A549 (cell line): ENCODE measurements around the gene EEF2. TPM values are rescaled to one million over a fixed set of nuclear protein-coding genes. Genes with fewer than 3 reads are reported as not detected.

Experiments used
- ATAC-seq, 2 experiments: fragments of 200-7000 bp in 1 of 2; fragments of >200 bp in 1 of 2; cut with Nextera tagmentation in 1 of 2; cut with Tn5 transposase in 1 of 2; 3 replicates each; pipeline versions ENCODE4 v1.8.0 to v1.9.1; 2018 to 2020; ENCODE audit warnings: mild to moderate bottlenecking in 1 of 2, moderate library complexity in 1 of 2
- CTCF ChIA-PET: fragments of 300-600 bp; sonication (Branson Sonifier 250); formaldehyde crosslinking; extraction: SDS; loops from one replicate; lab custom pipeline; 2021; ENCODE audit warnings: antibody characterized with exemption, inconsistent platforms; lab: Yijun Ruan, JAX
- POLR2A ChIA-PET: fragments of 350-600 bp; formaldehyde crosslinking; extraction: SDS; loops from one replicate; lab custom pipeline; 2021; ENCODE audit warnings: antibody characterized with exemption, inconsistent platforms; lab: Yijun Ruan, JAX
- DNase-seq, 2 experiments: peaks; one replicate each; pipeline versions ENCODE4 v3.0.0 to v3.0.0-alpha.2; 2011 to 2016; ENCODE audit warnings: low read depth in 1 of 2, low spot score in 1 of 2
- FAIRE-seq: peaks from 2 replicates; lab custom pipeline; 2011; peaks lifted over from hg19 to GRCh38; lab: Jason Lieb, UNC
- H3K27ac ChIP-seq, 2 experiments: fragments of >200 bp; sonication (Bioruptor Twin); formaldehyde crosslinking; 3 replicates each; pipeline ENCODE4 v1.5.1; 2016 to 2017
- H3K4me1 ChIP-seq: fragments of >200 bp; sonication (Bioruptor Twin); formaldehyde crosslinking; 3 replicates; pipeline ENCODE4 v1.6.1; 2016
- H3K4me2 ChIP-seq: fragments of >200 bp; sonication (Bioruptor Twin); formaldehyde crosslinking; 3 replicates; pipeline ENCODE4 v1.6.1; 2016
- H3K4me3 ChIP-seq: fragments of >200 bp; sonication (Bioruptor Twin); formaldehyde crosslinking; 3 replicates; pipeline ENCODE4 v1.5.1; 2016
- H3K9me3 ChIP-seq: fragments of >200 bp; sonication (Bioruptor Twin); formaldehyde crosslinking; 3 replicates; pipeline ENCODE4 v1.6.1; 2016
- ATOH8 ChIP-seq: fragments of 250-450 bp; sonication (Bioruptor Pico); IDR thresholded peaks from 2 replicates; pipeline ENCODE4 v1.5.0; 2020; ENCODE audit warnings: low read depth, mild to moderate bottlenecking, moderate library complexity
- BHLHE40 ChIP-seq: IDR thresholded peaks from 2 replicates; pipeline ENCODE4 v1.6.1; 2012; ENCODE audit warnings: low read depth, low read length, inconsistent platforms
- CEBPB ChIP-seq, 2 experiments: fragments of >200 bp in 1 of 2; sonication (Bioruptor Twin) in 1 of 2; formaldehyde crosslinking in 1 of 2; IDR thresholded peaks; 2 replicates each; pipeline ENCODE4 v1.6.1; 2012 to 2016
- CHD4 ChIP-seq: fragments of 200-600 bp; sonication (generic); IDR thresholded peaks from 2 replicates; pipeline ENCODE4 v1.6.1; 2016; ENCODE audit warnings: antibody characterized with exemption, mild to moderate bottlenecking, borderline replicate concordance
- EHF ChIP-seq: fragments of 250-450 bp; sonication (Bioruptor Pico); IDR thresholded peaks from 2 replicates; pipeline ENCODE4 v1.5.0; 2020; ENCODE audit warnings: mild to moderate bottlenecking
- FOSB ChIP-seq: fragments of 250-450 bp; sonication (Bioruptor Pico); IDR thresholded peaks from 2 replicates; pipeline ENCODE4 v1.5.0; 2020; ENCODE audit warnings: mild to moderate bottlenecking, moderate library complexity
- FOSL2 ChIP-seq, 2 experiments: fragments of 450-650 bp in 1 of 2; fragments of >200 bp in 1 of 2; sonication (Bioruptor Twin) in 1 of 2; formaldehyde crosslinking; IDR thresholded peaks; 2 replicates each; pipeline versions ENCODE4 v1.5.0 to v1.6.1; 2016 to 2020; ENCODE audit warnings: mild to moderate bottlenecking in 1 of 2, moderate library complexity in 1 of 2
- FOXS1 ChIP-seq: fragments of 250-450 bp; sonication (Bioruptor Pico); IDR thresholded peaks from 2 replicates; pipeline ENCODE4 v1.5.0; 2020; ENCODE audit warnings: mild to moderate bottlenecking, moderate library complexity
- HMGXB4 ChIP-seq: fragments of 250-450 bp; sonication (Bioruptor Pico); IDR thresholded peaks from 2 replicates; pipeline ENCODE4 v1.5.0; 2021; ENCODE audit warnings: mild to moderate bottlenecking, moderate library complexity, borderline replicate concordance
- HOXA7 ChIP-seq: fragments of 250-450 bp; sonication (Bioruptor Pico); IDR thresholded peaks from 2 replicates; pipeline ENCODE4 v1.5.0; 2020; ENCODE audit warnings: mild to moderate bottlenecking, moderate library complexity
- HOXB5 ChIP-seq: fragments of 250-450 bp; sonication (Bioruptor Pico); IDR thresholded peaks from 2 replicates; pipeline ENCODE4 v1.5.0; 2020; ENCODE audit warnings: mild to moderate bottlenecking, moderate library complexity
- JUNB ChIP-seq: fragments of >200 bp; sonication (Bioruptor Twin); formaldehyde crosslinking; IDR thresholded peaks from 2 replicates; pipeline ENCODE4 v1.6.1; 2016
- KDM1A ChIP-seq: fragments of 200-600 bp; sonication (generic); IDR thresholded peaks from 2 replicates; pipeline ENCODE4 v1.6.1; 2016; ENCODE audit warnings: low read depth, mild to moderate bottlenecking
- KDM5A ChIP-seq: fragments of 200-600 bp; sonication (generic); IDR thresholded peaks from 2 replicates; pipeline ENCODE4 v1.6.1; 2016; ENCODE audit warnings: antibody characterized with exemption, mild to moderate bottlenecking
- MAX ChIP-seq: IDR thresholded peaks from 2 replicates; pipeline ENCODE4 v1.6.1; 2012
- RARB ChIP-seq: fragments of 250-450 bp; sonication (Bioruptor Pico); IDR thresholded peaks from 2 replicates; pipeline ENCODE4 v1.8.0; 2021; ENCODE audit warnings: mild to moderate bottlenecking, moderate library complexity
- RCOR1 ChIP-seq: fragments of 150-350 bp; IDR thresholded peaks from 2 replicates; pipeline ENCODE4 v1.6.1; 2014; ENCODE audit warnings: antibody characterized with exemption, low read length, low read depth
- TP53 ChIP-seq: fragments of 250-450 bp; sonication (Bioruptor Pico); IDR thresholded peaks from 2 replicates; pipeline ENCODE4 v1.5.0; 2021; ENCODE audit warnings: mild to moderate bottlenecking, moderate library complexity
- ZC3H11A ChIP-seq: fragments of 450-650 bp; IDR thresholded peaks from 2 replicates; pipeline ENCODE4 v1.6.1; 2014; ENCODE audit warnings: antibody characterized with exemption, mild to moderate bottlenecking
- WGBS: methylation state at CpG from one replicate; pipeline ENCODE4 v1.1.6; 2017; ENCODE audit errors: missing lambda C conversion rate; 5-methylcytosine and 5-hydroxymethylcytosine counted together
- polyA plus RNA-seq, 4 experiments: library from polyadenylated mRNA; depleted of rRNA in 3 of 4; stranded (reverse); fragments of >200 nt; fragmentation: RNase III in 1 of 4; extraction: RNeasy Plus Mini Kit Qiagen cat#74134 plus additional on column Dnase treatment in 1 of 4; gene quantifications; 2 replicates in 3 of 4; 3 replicates in 1 of 4; pipeline ENCODE4 v1.2.3, GENCODE V29; 2011 to 2017

Gene EEF2
- polyA plus RNA-seq, 2 of the 4 experiments (the other 2 are of a cell fraction) = 680 to 971 TPM

- peak overlapping the region; percentile 83 to 97 for H3K27ac ChIP-seq
- WGBS = 12% methylated on average over 20 of the region's 30 CpGs
- ChIA-PET CTCF (interaction anchor here (2.1 to 3.5 kb wide), 3 partner anchors 13 to 224 kb away, joined by 4 to 20 read pairs (median 16); partner anchors contain the start of gene DAPK3), POLR2A (interaction anchor here (5.1 kb wide), 1 partner anchor 14 kb away, joined by 60 read pairs; the partner anchor contains the start of gene DAPK3)
- peak overlapping the region; percentile 96 for H3K4me3 ChIP-seq
- no peaks in the 10 kb centered on the region for H3K9me3 ChIP-seq
- ATAC-seq (peak in 1 of 2 experiments; percentile 4; a peak in 2 of 6 replicates), DNase-seq (peak in 1 of 2 experiments; percentile 44), FAIRE-seq (no peak)
- peak overlapping the region; percentile 91 for H3K4me2 ChIP-seq
- peaks cover 26% of the 10 kb centered on the region; the same call in 2 of the 3 replicates for H3K4me1 ChIP-seq
- TF ChIP-seq HOXB5 (CRISPR knock-in tag) (no peak), EHF (CRISPR knock-in tag) (no peak), MAX (peak; percentile 46), JUNB (no peak), CEBPB (IDR thresholded peaks at IDR 0.05) (peak in 1 of 2 experiments; percentile 15; a peak in 1 of 4 replicates)
- TF ChIP-seq, all 56 proteins: peak for 2
Observed at GRCh38 chr19:3983936-3984583, 1.2 kb downstream of the EEF2 start.

GRCh38 chr19:3983542-3983914 is 1.7 kb downstream of the EEF2 start:
- FAIRE-seq = no peak
- CTCF ChIA-PET = interaction anchor here (2.1 to 3.5 kb wide), 2 partner anchors 12 to 161 kb away, joined by 4 to 16 read pairs; partner anchors contain the start of gene DAPK3
- Histone ChIP-seq H3K4me1 (peaks cover 26% of the 10 kb centered on the region; the same call in 2 of the 3 replicates), H3K4me2 (peak overlapping the region; percentile 91), H3K9me3 (no peaks in the 10 kb centered on the region), H3K4me3 (peak overlapping the region; percentile 96), H3K27ac (peak overlapping the region; percentile 83 to 97)
- POLR2A ChIA-PET = interaction anchor here (5.1 kb wide), 1 partner anchor 14 kb away, joined by 60 read pairs; the partner anchor contains the start of gene DAPK3
- TF ChIP-seq BHLHE40 (no peak), ATOH8 (CRISPR knock-in tag) (no peak), RCOR1 (no peak), ZC3H11A (no peak), RARB (CRISPR knock-in tag) (no peak), CHD4 (no peak), HMGXB4 (CRISPR knock-in tag) (no peak), FOSL2 (IDR thresholded peaks at IDR 0.05) (no peak), FOSL2 (CRISPR knock-in tag; IDR thresholded peaks at IDR 0.05) (no peak), FOXS1 (CRISPR knock-in tag) (no peak), KDM5A (no peak), TP53 (CRISPR knock-in tag) (no peak), KDM1A (no peak), HOXA7 (no peak), FOSB (CRISPR knock-in tag) (no peak)
- DNase-seq = no peak
- no peak for ATAC-seq
- 61% methylated on average over 7 of the region's 7 CpGs for WGBS
